ENCODE results near the gene PSMD9.

Gene PSMD9

DNA sequence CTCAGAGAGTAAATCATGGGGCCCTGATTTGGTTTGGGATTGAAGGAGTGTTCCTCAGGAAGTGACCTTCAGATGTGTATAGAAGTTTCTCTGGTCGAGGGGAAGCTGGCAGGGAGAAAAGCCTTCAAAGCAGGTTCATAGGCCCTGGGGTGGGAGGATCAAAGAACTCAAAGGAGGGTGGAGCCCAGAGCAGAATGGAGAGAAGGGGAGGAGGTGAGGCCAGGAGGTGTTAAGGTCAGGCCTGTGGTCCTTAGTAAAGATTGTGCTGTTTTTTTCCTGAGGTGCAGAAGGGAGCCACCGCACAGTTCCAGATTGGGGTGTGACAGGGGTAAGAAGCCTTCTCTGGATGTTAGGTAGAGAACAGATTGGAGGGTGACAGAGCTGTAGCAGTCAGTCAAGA lies 20.1 kb downstream of the PSMD9 start:
- Histone ChIP-seq H3K36me3 (ENCODE audit: control insufficient read depth, insufficient read depth, low read length) (peaks cover 1% of the 10 kb centered on the region), H3K4me3 (replicated peaks; ENCODE audit: low read depth, low read length) (no peak overlapping the region), H3K27me3 (replicated peaks; ENCODE audit: control insufficient read depth, insufficient read depth, low read length) (no peaks in the 10 kb centered on the region)
- TF ChIP-seq, protein P1, sequence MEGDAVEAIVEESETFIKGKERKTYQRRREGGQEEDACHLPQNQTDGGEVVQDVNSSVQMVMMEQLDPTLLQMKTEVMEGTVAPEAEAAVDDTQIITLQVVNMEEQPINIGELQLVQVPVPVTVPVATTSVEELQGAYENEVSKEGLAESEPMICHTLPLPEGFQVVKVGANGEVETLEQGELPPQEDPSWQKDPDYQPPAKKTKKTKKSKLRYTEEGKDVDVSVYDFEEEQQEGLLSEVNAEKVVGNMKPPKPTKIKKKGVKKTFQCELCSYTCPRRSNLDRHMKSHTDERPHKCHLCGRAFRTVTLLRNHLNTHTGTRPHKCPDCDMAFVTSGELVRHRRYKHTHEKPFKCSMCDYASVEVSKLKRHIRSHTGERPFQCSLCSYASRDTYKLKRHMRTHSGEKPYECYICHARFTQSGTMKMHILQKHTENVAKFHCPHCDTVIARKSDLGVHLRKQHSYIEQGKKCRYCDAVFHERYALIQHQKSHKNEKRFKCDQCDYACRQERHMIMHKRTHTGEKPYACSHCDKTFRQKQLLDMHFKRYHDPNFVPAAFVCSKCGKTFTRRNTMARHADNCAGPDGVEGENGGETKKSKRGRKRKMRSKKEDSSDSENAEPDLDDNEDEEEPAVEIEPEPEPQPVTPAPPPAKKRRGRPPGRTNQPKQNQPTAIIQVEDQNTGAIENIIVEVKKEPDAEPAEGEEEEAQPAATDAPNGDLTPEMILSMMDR (IDR thresholded peaks at IDR 0.05; ENCODE audit: insufficient read depth, low read length, poor library complexity, severe bottlenecking), result no peak
- no peak for DNase-seq (ENCODE audit: extremely low read depth, insufficient read length)

DNA sequence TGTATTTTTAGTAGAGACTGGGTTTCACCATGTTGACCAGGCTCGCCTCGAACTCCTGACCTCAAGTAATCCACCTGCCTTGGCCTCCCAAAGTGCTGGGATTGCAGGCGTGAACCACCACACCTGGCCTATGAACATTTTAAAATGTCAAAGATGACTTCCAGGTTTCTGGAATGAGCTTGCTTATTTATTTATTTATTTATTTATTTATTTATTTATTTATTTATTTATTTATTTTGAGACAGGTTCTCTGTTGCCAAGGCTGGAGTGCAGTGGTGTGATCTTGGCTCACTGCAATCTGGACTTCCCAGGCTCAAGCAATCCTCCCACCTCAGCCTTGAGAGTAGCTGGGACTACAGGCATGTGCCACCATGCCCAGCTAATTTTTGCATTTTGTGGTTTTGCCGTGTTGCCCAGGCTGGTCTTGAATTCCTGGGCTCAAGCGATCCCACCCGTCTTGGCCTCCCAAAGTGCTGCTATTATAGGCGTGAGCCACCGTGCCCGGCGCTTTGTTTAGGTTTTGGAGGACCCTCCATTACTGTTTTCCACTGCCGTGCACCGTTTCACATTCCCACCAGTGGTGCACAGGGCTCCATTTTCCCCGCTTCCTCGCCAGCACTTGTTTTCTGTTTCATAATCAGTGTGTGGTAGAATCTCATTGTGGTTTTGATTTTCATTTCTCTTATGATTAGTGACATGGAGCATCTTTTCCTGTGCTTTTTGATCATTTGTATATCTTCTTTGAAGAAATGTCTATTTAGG lies 23.4 kb downstream of the PSMD9 start:
- no peaks in the 10 kb centered on the region for H3K27me3 ChIP-seq (replicated peaks; ENCODE audit: control insufficient read depth, insufficient read depth, low read length)
- no peak overlapping the region for H3K4me3 ChIP-seq (replicated peaks; ENCODE audit: low read depth, low read length)
- DNase-seq (ENCODE audit: extremely low read depth, insufficient read length), result no peak
- peaks cover 3% of the 10 kb centered on the region for H3K36me3 ChIP-seq (ENCODE audit: control insufficient read depth, insufficient read depth, low read length)
- TF ChIP-seq, protein P1 (IDR thresholded peaks at IDR 0.05; ENCODE audit: insufficient read depth, low read length, poor library complexity, severe bottlenecking), result no peak

DNA sequence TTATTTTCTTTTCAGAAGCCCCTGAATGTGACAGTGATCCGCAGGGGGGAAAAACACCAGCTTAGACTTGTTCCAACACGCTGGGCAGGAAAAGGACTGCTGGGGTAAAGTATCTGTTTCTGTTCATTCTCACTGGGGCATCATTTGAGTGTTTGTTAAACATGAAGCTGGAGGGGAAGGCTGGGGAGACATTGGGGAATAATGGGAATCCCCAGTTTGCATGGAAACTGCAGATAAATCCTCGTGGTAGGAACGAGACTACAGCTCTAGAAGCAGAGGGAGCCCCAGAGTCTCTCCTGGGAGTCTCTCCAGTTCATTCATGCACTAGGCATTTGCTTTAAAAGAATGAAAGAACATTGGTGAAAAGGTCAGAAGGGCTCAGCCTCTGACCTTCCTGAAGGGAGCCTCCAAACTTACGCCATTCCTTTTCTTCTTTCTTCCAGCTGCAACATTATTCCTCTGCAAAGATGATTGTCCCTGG lies 27.3 kb downstream of the PSMD9 start:
- TF ChIP-seq, protein P1 (IDR thresholded peaks at IDR 0.05; ENCODE audit: insufficient read depth, low read length, poor library complexity, severe bottlenecking), result no peak
- peaks cover 5% of the 10 kb centered on the region for H3K36me3 ChIP-seq (ENCODE audit: control insufficient read depth, insufficient read depth, low read length)
- H3K4me3 ChIP-seq (replicated peaks; ENCODE audit: low read depth, low read length), result no peak overlapping the region
- no peak for DNase-seq (ENCODE audit: extremely low read depth, insufficient read length)
- no peaks in the 10 kb centered on the region for H3K27me3 ChIP-seq (replicated peaks; ENCODE audit: control insufficient read depth, insufficient read depth, low read length)

DNA sequence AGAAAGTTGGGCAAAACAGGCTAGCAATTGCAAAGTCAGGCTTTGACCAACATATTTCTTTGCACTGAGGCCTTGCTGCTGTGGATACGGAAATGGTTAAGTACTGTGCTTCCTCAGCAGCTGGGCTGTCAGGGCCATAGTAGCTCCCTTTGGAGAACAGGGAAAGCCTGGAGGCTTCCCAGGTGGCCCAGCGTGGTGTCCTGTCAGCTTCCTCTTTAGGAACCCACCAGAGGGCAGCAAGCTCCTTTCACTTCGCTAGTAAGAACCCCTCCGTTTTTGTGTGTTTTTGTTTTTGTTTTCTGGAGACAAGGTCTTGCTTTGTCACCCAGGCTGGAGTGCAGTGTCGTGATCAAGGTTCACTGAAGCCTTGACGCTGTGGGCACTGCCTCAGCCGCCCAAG lies 28.1 kb downstream of the PSMD9 start:
- Histone ChIP-seq H3K27me3 (replicated peaks; ENCODE audit: control insufficient read depth, insufficient read depth, low read length) (no peaks in the 10 kb centered on the region), H3K4me3 (replicated peaks; ENCODE audit: low read depth, low read length) (no peak overlapping the region), H3K36me3 (ENCODE audit: control insufficient read depth, insufficient read depth, low read length) (peaks cover 5% of the 10 kb centered on the region)
- TF ChIP-seq, protein P1 (IDR thresholded peaks at IDR 0.05; ENCODE audit: insufficient read depth, low read length, poor library complexity, severe bottlenecking), result peak; percentile 34
- DNase-seq (ENCODE audit: extremely low read depth, insufficient read length), result no peak

DNA sequence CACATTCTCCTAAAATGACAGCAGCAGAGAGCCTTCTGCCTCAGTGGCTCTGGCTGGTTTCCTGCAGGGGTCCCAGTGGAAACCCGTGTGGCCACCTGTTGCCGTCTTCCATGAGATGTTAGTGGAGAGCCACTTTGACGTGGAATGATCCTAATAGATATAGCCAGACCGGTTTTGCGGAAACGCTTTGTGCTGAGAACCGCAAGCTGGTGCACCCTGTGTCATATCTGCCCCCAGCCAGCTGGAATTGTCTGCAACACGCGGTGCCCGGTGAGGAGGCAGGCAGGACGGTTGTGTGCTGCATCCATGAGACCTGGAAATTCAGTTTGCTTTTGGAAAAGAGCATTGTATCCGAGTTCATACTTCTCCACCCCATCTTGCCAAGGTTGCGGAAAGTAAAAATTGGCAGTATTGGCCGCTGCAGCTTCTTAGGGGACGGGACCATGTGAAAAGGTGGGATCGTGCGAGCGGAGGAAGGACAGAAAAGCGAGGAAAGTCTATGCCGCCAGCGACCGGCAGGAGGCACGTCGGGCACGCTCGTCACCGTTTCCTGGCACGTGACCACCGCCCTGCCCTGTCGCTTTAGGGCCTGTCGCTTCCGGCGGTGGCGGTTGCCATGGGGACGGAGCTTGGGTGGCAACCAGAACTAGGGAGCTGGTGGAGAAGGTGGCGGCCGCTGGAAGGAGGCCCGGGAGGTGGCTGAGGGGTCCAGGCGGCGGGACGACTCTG lies 29.5 kb downstream of the PSMD9 start, which contains the start of gene CFAP251:
TSS of gene CFAP251 (plus strand) at position 643 of the 729 bp plus-strand sequence. CDS start 2,714 bp downstream, outside the sequence.
- DNase-seq (ENCODE audit: extremely low read depth, insufficient read length), result peak; percentile 87
- Histone ChIP-seq H3K36me3 (ENCODE audit: control insufficient read depth, insufficient read depth, low read length) (peaks cover 5% of the 10 kb centered on the region; the same call in 1 of the 2 replicates), H3K27me3 (replicated peaks; ENCODE audit: control insufficient read depth, insufficient read depth, low read length) (no peaks in the 10 kb centered on the region), H3K4me3 (replicated peaks; ENCODE audit: low read depth, low read length) (peak within 1 kb of the TSS; percentile 40)
- TF ChIP-seq, protein P1 (IDR thresholded peaks at IDR 0.05; ENCODE audit: insufficient read depth, low read length, poor library complexity, severe bottlenecking), result peak; percentile 53

All from GM06990 (cell line).